GM12865 (cell line): ENCODE results near the gene ATP11A.
A peak's percentile ranks its signal among the peaks of the same experiment; 100 is the strongest.

ENCODE experiments used
- DNase-seq: peaks from one replicate; pipeline ENCODE4 v3.0.0; 2010; ENCODE audit warnings: low read depth
- H3K4me3 ChIP-seq: 2 replicates; pipeline ENCODE4 v1.5.1; 2011; ENCODE audit warnings: mild to moderate bottlenecking, low read depth, low read length, control low read depth
- TF ChIP-seq, protein P1 (sequence below): IDR thresholded peaks from 2 replicates; pipeline ENCODE4 v1.5.1; 2011; ENCODE audit warnings: low read length, control low read depth, low read depth, inconsistent platforms; ENCODE audit not compliant: insufficient read depth; ENCODE audit errors: missing control alignments

ATP11A gene

GRCh38 chr13:112767506-112768471 lies 78.0 kb downstream of the ATP11A start:
- peak overlapping the region; percentile 29 for H3K4me3 ChIP-seq
- peak; percentile 75 for DNase-seq
- TF ChIP-seq, protein P1, sequence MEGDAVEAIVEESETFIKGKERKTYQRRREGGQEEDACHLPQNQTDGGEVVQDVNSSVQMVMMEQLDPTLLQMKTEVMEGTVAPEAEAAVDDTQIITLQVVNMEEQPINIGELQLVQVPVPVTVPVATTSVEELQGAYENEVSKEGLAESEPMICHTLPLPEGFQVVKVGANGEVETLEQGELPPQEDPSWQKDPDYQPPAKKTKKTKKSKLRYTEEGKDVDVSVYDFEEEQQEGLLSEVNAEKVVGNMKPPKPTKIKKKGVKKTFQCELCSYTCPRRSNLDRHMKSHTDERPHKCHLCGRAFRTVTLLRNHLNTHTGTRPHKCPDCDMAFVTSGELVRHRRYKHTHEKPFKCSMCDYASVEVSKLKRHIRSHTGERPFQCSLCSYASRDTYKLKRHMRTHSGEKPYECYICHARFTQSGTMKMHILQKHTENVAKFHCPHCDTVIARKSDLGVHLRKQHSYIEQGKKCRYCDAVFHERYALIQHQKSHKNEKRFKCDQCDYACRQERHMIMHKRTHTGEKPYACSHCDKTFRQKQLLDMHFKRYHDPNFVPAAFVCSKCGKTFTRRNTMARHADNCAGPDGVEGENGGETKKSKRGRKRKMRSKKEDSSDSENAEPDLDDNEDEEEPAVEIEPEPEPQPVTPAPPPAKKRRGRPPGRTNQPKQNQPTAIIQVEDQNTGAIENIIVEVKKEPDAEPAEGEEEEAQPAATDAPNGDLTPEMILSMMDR: no peak

- DNase-seq: peak; percentile 6
- no peak overlapping the region; the same call in 1 of the 2 replicates for H3K4me3 ChIP-seq
- TF ChIP-seq, protein P1: no peak
These were observed 79.1 kb downstream of the ATP11A start for GRCh38 chr13:112768795-112769481.

DNA sequence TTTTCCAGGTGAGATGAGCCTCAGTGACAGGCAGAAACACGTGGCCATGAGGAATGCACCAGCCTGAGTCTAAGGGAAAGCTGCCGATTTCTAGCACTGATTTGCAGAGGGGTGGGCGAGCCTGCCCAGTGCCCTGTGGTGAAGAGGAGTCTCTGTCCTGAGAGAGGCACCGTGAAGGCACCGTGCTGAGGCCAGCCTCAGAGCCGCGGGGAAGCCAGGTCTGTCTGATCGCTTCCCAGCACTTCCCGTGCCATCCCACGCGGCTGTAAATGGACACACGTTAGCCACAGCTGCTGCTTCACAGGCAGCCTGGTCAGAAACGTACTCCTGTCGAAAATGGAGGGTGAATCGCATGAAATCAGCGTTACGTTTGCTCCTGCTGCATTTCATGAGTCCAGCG lies 79.8 kb downstream of the ATP11A start:
- DNase-seq: no peak
- H3K4me3 ChIP-seq: no peak overlapping the region
- TF ChIP-seq, protein P1: no peak

- no peak for DNase-seq
- no peak overlapping the region for H3K4me3 ChIP-seq
- TF ChIP-seq, protein P1: no peak
These were observed 80.7 kb downstream of the ATP11A start for GRCh38 chr13:112770504-112770903.

DNA sequence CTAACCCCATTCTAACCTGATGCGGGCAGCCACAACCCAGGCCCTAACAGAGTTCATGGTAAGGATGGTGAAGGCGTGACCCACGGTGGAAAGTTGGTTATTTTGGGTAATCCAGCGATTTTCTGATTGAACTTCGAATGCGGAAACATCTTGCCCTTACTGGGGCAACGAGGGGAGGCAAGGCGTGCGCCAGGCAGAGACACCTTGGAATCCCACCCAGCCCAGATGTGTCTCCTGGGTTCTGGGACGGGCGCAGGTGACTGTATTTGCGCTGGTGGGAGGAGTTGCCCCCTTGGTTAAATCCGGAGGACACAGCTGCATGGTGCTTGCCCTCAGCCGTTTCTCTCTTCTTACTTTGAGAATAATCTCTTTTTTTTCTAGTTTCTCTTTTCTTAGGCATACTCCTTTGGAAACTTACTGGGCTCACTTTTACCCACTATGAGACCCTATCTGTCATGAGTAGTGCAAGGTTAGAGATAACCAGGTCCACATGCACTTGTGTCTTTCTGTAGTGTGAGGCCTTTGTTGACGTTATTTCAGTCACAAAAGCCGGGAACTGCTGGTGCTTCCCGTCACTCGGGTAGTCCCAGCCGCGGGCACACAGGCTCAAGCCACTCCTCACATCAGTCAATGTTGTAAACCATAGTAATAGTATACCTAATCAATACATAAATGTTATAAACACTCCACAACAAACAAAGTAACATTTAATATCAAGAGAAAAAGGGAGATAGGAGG lies 81.5 kb downstream of the ATP11A start:
- TF ChIP-seq, protein P1: no peak
- DNase-seq: no peak
- no peak overlapping the region for H3K4me3 ChIP-seq

DNA sequence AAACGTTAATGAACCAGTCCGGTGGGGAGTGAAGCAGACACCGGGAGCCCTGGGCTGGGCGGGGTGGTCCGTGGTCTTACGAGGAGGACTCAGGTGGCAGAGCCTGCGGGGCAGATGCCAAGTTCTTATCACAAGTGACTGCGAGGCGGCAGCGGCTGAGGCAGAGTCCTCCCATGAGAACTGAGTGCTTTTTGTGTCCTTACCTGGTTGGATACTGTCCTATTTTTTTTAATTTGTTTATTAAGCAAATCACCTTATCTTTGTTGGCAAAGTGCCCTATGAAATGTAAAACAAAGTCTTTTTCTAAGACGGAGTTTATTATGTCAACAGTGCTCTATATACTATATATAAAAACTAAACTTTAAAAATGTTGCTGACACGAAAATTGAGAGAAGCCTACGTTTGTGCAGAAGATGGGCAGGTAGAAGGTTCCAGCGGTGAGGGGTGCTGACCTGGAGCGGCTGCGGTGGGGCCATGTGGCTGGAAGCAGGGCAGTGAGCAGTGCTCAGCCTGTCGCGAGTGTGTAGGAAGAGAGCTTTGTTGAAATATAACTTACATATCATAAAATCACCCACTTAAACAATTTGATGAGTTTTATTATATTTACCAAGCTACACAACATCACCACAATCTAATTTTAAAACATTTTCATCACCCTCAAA lies 82.2 kb downstream of the ATP11A start:
- no peak overlapping the region for H3K4me3 ChIP-seq
- no peak for DNase-seq
- TF ChIP-seq, protein P1: no peak
